ENCODE data around the gene GMCL2. TPM values are rescaled to one million over a fixed set of nuclear protein-coding genes. Genes with fewer than 3 reads are reported as not detected.

Gene GMCL2
- total RNA-seq, 1 experiment from 2014 or later = not detected

DNA sequence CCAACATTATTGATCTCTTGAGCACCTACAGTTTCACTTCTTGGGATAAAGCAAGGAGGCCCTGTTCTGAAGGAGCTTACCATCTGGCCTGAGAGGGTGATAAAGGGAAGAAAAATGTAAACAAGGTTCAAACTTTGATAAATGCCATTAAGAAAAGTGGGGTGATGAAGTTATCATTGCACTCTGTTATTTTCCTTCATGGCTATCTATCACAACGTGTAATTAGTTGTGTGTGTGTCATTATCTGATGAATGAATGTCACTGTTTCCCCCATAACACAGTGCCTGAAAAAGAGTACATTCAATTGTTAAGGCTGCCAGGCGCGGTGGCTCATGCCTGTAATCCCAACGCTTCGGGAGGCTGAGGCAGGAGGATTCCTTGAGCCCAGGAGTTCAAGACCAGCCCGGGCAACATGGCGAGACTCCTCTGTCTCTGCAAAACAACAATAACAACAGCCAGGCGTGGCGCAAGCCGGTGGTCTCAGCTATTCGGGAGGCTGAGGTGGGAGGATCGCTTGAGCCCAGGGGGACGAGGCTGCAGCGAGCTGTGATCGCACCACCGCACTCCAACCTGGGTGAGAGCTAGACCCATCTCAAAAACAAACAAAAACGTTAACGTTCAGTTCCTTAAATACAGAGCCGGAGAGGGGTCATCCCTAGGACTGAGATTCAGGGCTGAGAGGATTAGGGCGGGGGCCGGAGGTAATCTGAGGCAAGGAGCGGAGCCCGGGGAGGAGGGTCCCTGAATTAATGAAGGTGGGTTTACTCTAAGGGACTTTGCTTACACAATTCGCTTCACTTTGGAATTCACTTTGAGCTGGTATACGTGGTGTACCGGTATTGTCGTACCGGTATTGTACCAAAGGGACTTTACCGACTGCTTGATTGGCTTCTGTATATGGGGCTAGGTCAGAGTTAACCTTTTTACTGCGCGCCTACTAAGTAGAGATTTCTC lies 34.4 kb downstream of the GMCL2 start:
- Histone ChIP-seq H3K36me3 (ENCODE audit: control insufficient read depth, insufficient read depth, low read length) (no peaks in the 10 kb centered on the region; the same call in 1 of the 2 replicates), H3K4me1 (peaks cover 5% of the 10 kb centered on the region), H3K9me3 (no peaks in the 10 kb centered on the region), H3K4me3 (ENCODE audit: low read depth, low read length) (peak overlapping the region; percentile 65), H3K27me3 (replicated peaks; ENCODE audit: control insufficient read depth, insufficient read depth, low read length) (no peaks in the 10 kb centered on the region)
- no peaks in the 10 kb centered on the region for H3K9me3 Mint-ChIP-seq (ENCODE audit: unreplicated experiment)
- intact Hi-C loops (cut with micrococcal nuclease; ENCODE audit: unreplicated experiment) = loop anchor here (5.0 kb wide), 1 partner anchor 40 kb away; the partner anchor contains the start of gene N4BP3
- ChIA-PET POLR2A (interaction anchor here (0.6 to 1.2 kb wide), 3 partner anchors 15 to 52 kb away, joined by 5 to 16 read pairs (median 6); partner anchors contain the start of gene HNRNPAB), CTCF (interaction anchor here (0.5 to 2.7 kb wide), 5 partner anchors 8 to 697 kb away, joined by 3 to 69 read pairs (median 6); no protein-coding TSS in a partner anchor)
- H3K4me1 Mint-ChIP-seq (ENCODE audit: low read depth, unreplicated experiment) = no peaks in the 10 kb centered on the region
- peaks cover 60% of the 10 kb centered on the region for H3K36me3 Mint-ChIP-seq (ENCODE audit: insufficient read depth, unreplicated experiment)
- no peaks in the 10 kb centered on the region for H3K27me3 Mint-ChIP-seq (ENCODE audit: insufficient read depth, unreplicated experiment)
- H3K4me3 Mint-ChIP-seq (ENCODE audit: unreplicated experiment) = peak overlapping the region; percentile 94
- TF ChIP-seq, protein P1, sequence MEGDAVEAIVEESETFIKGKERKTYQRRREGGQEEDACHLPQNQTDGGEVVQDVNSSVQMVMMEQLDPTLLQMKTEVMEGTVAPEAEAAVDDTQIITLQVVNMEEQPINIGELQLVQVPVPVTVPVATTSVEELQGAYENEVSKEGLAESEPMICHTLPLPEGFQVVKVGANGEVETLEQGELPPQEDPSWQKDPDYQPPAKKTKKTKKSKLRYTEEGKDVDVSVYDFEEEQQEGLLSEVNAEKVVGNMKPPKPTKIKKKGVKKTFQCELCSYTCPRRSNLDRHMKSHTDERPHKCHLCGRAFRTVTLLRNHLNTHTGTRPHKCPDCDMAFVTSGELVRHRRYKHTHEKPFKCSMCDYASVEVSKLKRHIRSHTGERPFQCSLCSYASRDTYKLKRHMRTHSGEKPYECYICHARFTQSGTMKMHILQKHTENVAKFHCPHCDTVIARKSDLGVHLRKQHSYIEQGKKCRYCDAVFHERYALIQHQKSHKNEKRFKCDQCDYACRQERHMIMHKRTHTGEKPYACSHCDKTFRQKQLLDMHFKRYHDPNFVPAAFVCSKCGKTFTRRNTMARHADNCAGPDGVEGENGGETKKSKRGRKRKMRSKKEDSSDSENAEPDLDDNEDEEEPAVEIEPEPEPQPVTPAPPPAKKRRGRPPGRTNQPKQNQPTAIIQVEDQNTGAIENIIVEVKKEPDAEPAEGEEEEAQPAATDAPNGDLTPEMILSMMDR (IDR thresholded peaks at IDR 0.05; ENCODE audit: insufficient read depth in 1 of 2, low read depth in 1 of 2, low read length in 1 of 2, severe bottlenecking in 1 of 2, unreplicated experiment in 1 of 2) = no peak
- BruUV-seq (replicated peaks) = TSS peak; percentile 68
- no peak for DNase-seq
- H3K27ac Mint-ChIP-seq (ENCODE audit: unreplicated experiment) = peak overlapping the region; percentile 92

DNA sequence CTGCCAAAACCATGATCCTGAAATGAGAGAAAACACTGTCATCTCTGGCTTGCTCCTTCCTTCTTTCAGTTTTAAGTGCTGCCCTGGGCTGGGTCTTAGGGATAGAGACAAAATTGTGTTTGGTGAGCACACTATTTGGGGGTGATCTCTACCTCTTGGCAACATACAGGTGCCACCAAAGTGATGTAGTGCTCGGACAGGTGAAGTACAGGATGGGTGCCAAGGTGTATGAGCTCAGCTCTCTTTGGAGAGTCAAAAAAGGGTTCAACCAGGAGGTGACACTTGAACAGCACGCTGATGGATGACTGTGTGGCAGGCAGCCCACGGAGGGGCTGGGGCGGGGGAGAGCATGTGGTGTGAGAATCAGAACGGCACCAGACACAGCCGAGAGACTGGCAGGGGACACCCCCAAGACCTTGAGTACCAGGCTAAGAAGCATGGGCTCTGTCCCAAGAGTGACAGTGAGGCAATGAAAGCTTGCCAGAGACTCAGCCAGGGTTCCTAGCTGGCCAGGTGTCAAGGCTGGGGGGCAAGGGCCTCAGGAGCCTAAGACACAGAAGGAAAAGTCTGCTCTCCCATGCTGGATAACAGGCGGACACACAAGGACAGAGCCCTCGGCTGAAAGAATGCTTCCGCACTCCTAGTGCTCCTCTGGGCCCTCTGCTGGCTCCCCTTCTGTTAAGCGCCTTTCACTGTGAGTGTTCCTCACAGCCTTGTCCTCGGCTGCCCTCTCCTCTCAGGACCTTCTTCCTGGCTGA lies 36.0 kb downstream of the GMCL2 start:
- ChIA-PET POLR2A (no interaction called here), CTCF (interaction anchor here (1.0 kb wide), 1 partner anchor 75 kb away, joined by 9 read pairs; no protein-coding TSS in a partner anchor)
- no peaks in the 10 kb centered on the region for H3K27me3 Mint-ChIP-seq (ENCODE audit: insufficient read depth, unreplicated experiment)
- no peak overlapping the region for H3K4me3 ChIP-seq (ENCODE audit: low read depth, low read length)
- H3K4me1 ChIP-seq = peaks cover 6% of the 10 kb centered on the region
- no peaks in the 10 kb centered on the region for H3K4me1 Mint-ChIP-seq (ENCODE audit: low read depth, unreplicated experiment)
- H3K27me3 ChIP-seq (replicated peaks; ENCODE audit: control insufficient read depth, insufficient read depth, low read length) = no peaks in the 10 kb centered on the region
- H3K36me3 ChIP-seq (ENCODE audit: control insufficient read depth, insufficient read depth, low read length) = peaks cover 4% of the 10 kb centered on the region; the same call in 1 of the 2 replicates
- BruUV-seq (replicated peaks) = no TSS peak
- TF ChIP-seq, protein P1 (IDR thresholded peaks at IDR 0.05; ENCODE audit: insufficient read depth in 1 of 2, low read depth in 1 of 2, low read length in 1 of 2, severe bottlenecking in 1 of 2, unreplicated experiment in 1 of 2) = peak in 1 of 2 experiments; percentile 36
- no peaks in the 10 kb centered on the region for H3K9me3 ChIP-seq
- H3K36me3 Mint-ChIP-seq (ENCODE audit: insufficient read depth, unreplicated experiment) = peaks cover 76% of the 10 kb centered on the region
- no peak overlapping the region for H3K27ac Mint-ChIP-seq (ENCODE audit: unreplicated experiment)
- no peak overlapping the region for H3K4me3 Mint-ChIP-seq (ENCODE audit: unreplicated experiment)
- intact Hi-C loops (cut with micrococcal nuclease; ENCODE audit: unreplicated experiment) = loop anchor here (5.0 kb wide), 1 partner anchor 39 kb away; the partner anchor contains the start of gene N4BP3
- H3K9me3 Mint-ChIP-seq (ENCODE audit: unreplicated experiment) = no peaks in the 10 kb centered on the region
- peak in 1 of 2 experiments; percentile 51 for DNase-seq
